K562 (cell line): ENCODE results near the gene USP49. TPM values are rescaled to one million over a fixed set of nuclear protein-coding genes. Genes with fewer than 3 reads are reported as not detected.

Experiments used
- CLOCK ChIP-seq: fragments of 250-450 bp; sonication (Bioruptor Pico); IDR thresholded peaks from 2 replicates; pipeline ENCODE4 v1.4.0; 2020; ENCODE audit warnings: mild to moderate bottlenecking, moderate library complexity, borderline replicate concordance
- FOXJ2 ChIP-seq: fragments of 200-800 bp; sonication (Bioruptor generic); IDR thresholded peaks from 2 replicates; pipeline ENCODE4 v1.6.1; 2016; ENCODE audit warnings: missing genetic modification characterization, missing compliant biosample characterization
- NCOA6 ChIP-seq: fragments of 450-650 bp; IDR thresholded peaks from 2 replicates; pipeline ENCODE4 v1.6.1; 2017; ENCODE audit warnings: mild to moderate bottlenecking
- PURB ChIP-seq: sonication (generic); formaldehyde crosslinking; IDR thresholded peaks from 2 replicates; pipeline ENCODE4 v1.9.0; 2021; ENCODE audit warnings: low read depth, mild to moderate bottlenecking, missing genetic modification reagents
- SMAD3 ChIP-seq: fragments of 450-650 bp; formaldehyde crosslinking; conservative IDR thresholded peaks from 2 replicates; pipeline ENCODE4 v1.4.0; 2020; ENCODE audit warnings: mild to moderate bottlenecking
- SNRNP70 ChIP-seq: fragments of 200-400 bp; formaldehyde crosslinking; optimal IDR thresholded peaks from 2 replicates; pipeline ENCODE3; 2017; ENCODE audit warnings: low read depth, low read length
- SRSF7 ChIP-seq: fragments of 200-400 bp; formaldehyde crosslinking; optimal IDR thresholded peaks from 2 replicates; pipeline ENCODE3; 2017; ENCODE audit warnings: mild to moderate bottlenecking, low read depth, low read length
- ZBED1 ChIP-seq: IDR thresholded peaks from 2 replicates; pipeline ENCODE4 v1.6.1; 2014
- ZC3H11A ChIP-seq: IDR thresholded peaks from 2 replicates; pipeline ENCODE4 v1.6.1; 2012; ENCODE audit warnings: low read depth, low read length, improper control_type of control experiment
- ZNF133 ChIP-seq: fragments of 250-450 bp; sonication (Bioruptor Pico); IDR thresholded peaks from 2 replicates; pipeline ENCODE4 v1.4.0; 2020; ENCODE audit warnings: mild to moderate bottlenecking
- ZNF384 ChIP-seq: IDR thresholded peaks from 2 replicates; pipeline ENCODE4 v1.6.1; 2012; ENCODE audit warnings: low read depth, low read length, improper control_type of control experiment
- ZNF584 ChIP-seq: fragments of 200-800 bp; sonication (Bioruptor generic); IDR thresholded peaks from 2 replicates; pipeline ENCODE4 v1.6.1; 2016; ENCODE audit warnings: low read depth, mild to moderate bottlenecking, missing genetic modification characterization, missing compliant biosample characterization
- polyA plus RNA-seq, 8 experiments: library from polyadenylated mRNA; depleted of rRNA in 4 of 8; stranded (reverse) in 5 of 8; unstranded in 3 of 8; fragments of >200 nt; fragmentation: Nextera tagmentation in 2 of 8; fragmentation: Illumina TruSeq in 1 of 8; extraction: Ambion mirVana in 2 of 8; extraction: Trizol in 1 of 8; gene quantifications; 2 replicates each; pipeline versions ENCODE4 v1.2.1 to v1.2.3, GENCODE V29; 2011 to 2014; ENCODE audit warnings: inconsistent platforms in 1 of 8, missing spikeins in 1 of 8
- total RNA-seq, 7 experiments: library from RNA; depleted of rRNA in 6 of 7; stranded (reverse); fragments of >200 nt in 6 of 7; fragmentation: Illumina TruSeq in 2 of 7; extraction: Trizol in 2 of 7; gene quantifications; 2 replicates each; pipeline versions ENCODE4 v1.2.1 to v1.2.3, GENCODE V29; 2011 to 2021; ENCODE audit warnings: low replicate concordance in 1 of 7
- TF ChIP-seq, protein P1 (sequence below): sonication (generic); formaldehyde crosslinking; IDR thresholded peaks from 2 replicates; pipeline ENCODE4 v1.8.1; 2023; ENCODE audit warnings: mild to moderate bottlenecking, missing genetic modification reagents, moderate library complexity
- TF ChIP-seq, protein P2 (sequence below), 2 experiments: fragments of 450-650 bp; formaldehyde crosslinking in 1 of 2; IDR thresholded peaks; 2 replicates each; pipeline versions ENCODE4 v1.4.0 to v1.6.1; 2014 to 2020; ENCODE audit warnings: mild to moderate bottlenecking in 2 of 2, borderline replicate concordance in 1 of 2, low read depth in 1 of 2
- TF ChIP-seq, protein P3 (sequence below), 3 experiments: IDR thresholded peaks in 2 of 3; conservative IDR thresholded peaks in 1 of 3; 2 replicates each; pipeline ENCODE4 v1.5.1; 2011 to 2012; ENCODE audit warnings: low read length in 3 of 3, mild to moderate bottlenecking in 3 of 3, control low read depth in 2 of 3, improper control_type of control experiment in 1 of 3, inconsistent platforms in 1 of 3, low read depth in 1 of 3, mixed read lengths in 1 of 3, moderate library complexity in 1 of 3; ENCODE audit not compliant: insufficient read depth in 2 of 3

The USP49 gene
- total and polyA plus RNA-seq, 9 of the 15 experiments (the other 6 are each of a cell fraction or from before 2014, with no cell fraction given): 1.0 to 9.9 (median 6.5) TPM

GRCh38 chr6:41801380-41801779 lies 93.8 kb downstream of the USP49 start (continued):
- TF ChIP-seq, protein P1, sequence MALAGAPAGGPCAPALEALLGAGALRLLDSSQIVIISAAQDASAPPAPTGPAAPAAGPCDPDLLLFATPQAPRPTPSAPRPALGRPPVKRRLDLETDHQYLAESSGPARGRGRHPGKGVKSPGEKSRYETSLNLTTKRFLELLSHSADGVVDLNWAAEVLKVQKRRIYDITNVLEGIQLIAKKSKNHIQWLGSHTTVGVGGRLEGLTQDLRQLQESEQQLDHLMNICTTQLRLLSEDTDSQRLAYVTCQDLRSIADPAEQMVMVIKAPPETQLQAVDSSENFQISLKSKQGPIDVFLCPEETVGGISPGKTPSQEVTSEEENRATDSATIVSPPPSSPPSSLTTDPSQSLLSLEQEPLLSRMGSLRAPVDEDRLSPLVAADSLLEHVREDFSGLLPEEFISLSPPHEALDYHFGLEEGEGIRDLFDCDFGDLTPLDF: 0 out of 2 replicates have a peak, but pooled peaks have one; percentile 41
- no peak for TF ChIP-seq SMAD3 (CRISPR knock-in tag)
- no peak for TF ChIP-seq CLOCK (CRISPR knock-in tag)
- TF ChIP-seq ZNF384: 0 out of 2 replicates have a peak, but pooled peaks have one; percentile 37
- TF ChIP-seq FOXJ2 (tag): no peak
- TF ChIP-seq ZNF584 (CRISPR knock-in tag): no peak
- TF ChIP-seq ZNF133: no peak
- TF ChIP-seq NCOA6: no peak
- no peak for TF ChIP-seq ZBED1
- no peak for TF ChIP-seq SNRNP70
- TF ChIP-seq, protein P2, sequence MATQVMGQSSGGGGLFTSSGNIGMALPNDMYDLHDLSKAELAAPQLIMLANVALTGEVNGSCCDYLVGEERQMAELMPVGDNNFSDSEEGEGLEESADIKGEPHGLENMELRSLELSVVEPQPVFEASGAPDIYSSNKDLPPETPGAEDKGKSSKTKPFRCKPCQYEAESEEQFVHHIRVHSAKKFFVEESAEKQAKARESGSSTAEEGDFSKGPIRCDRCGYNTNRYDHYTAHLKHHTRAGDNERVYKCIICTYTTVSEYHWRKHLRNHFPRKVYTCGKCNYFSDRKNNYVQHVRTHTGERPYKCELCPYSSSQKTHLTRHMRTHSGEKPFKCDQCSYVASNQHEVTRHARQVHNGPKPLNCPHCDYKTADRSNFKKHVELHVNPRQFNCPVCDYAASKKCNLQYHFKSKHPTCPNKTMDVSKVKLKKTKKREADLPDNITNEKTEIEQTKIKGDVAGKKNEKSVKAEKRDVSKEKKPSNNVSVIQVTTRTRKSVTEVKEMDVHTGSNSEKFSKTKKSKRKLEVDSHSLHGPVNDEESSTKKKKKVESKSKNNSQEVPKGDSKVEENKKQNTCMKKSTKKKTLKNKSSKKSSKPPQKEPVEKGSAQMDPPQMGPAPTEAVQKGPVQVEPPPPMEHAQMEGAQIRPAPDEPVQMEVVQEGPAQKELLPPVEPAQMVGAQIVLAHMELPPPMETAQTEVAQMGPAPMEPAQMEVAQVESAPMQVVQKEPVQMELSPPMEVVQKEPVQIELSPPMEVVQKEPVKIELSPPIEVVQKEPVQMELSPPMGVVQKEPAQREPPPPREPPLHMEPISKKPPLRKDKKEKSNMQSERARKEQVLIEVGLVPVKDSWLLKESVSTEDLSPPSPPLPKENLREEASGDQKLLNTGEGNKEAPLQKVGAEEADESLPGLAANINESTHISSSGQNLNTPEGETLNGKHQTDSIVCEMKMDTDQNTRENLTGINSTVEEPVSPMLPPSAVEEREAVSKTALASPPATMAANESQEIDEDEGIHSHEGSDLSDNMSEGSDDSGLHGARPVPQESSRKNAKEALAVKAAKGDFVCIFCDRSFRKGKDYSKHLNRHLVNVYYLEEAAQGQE (IDR thresholded peaks at IDR 0.05; ENCODE audit: borderline replicate concordance): peak; percentile 61; the same call in 1 of the 2 replicates
- TF ChIP-seq, protein P2 (CRISPR knock-in tag; IDR thresholded peaks at IDR 0.05; ENCODE audit: low read depth): no peak
- TF ChIP-seq SRSF7: no peak
- TF ChIP-seq PURB (CRISPR knock-in tag): no peak
- TF ChIP-seq, protein P3, sequence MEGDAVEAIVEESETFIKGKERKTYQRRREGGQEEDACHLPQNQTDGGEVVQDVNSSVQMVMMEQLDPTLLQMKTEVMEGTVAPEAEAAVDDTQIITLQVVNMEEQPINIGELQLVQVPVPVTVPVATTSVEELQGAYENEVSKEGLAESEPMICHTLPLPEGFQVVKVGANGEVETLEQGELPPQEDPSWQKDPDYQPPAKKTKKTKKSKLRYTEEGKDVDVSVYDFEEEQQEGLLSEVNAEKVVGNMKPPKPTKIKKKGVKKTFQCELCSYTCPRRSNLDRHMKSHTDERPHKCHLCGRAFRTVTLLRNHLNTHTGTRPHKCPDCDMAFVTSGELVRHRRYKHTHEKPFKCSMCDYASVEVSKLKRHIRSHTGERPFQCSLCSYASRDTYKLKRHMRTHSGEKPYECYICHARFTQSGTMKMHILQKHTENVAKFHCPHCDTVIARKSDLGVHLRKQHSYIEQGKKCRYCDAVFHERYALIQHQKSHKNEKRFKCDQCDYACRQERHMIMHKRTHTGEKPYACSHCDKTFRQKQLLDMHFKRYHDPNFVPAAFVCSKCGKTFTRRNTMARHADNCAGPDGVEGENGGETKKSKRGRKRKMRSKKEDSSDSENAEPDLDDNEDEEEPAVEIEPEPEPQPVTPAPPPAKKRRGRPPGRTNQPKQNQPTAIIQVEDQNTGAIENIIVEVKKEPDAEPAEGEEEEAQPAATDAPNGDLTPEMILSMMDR (IDR thresholded peaks at IDR 0.05 in 2 of 3, conservative IDR thresholded peaks at IDR 0.05 in 1 of 3; ENCODE audit: insufficient read depth in 2 of 3, low read depth in 1 of 3, low read length in 3 of 3): peak; percentile 54 to 71 (median 63); a peak in 5 of 6 replicates
- TF ChIP-seq ZC3H11A: no peak
- TF ChIP-seq, all 486 proteins: peak for 7
